Chondrocyte (in vitro differentiated cells): ENCODE data around the gene THBS2. TPM values are rescaled to one million over a fixed set of nuclear protein-coding genes. Genes with fewer than 3 reads are reported as not detected.

Experiments
- DNase-seq: peaks from one replicate; pipeline ENCODE4 v3.0.0; 2021; ENCODE audit warnings: mixed read lengths, low spot score
- H3K27ac Mint-ChIP-seq: one replicate; pipeline ENCODE4 v1.8.0; 2021; ENCODE audit warnings: mild to moderate bottlenecking, moderate library complexity, mixed read lengths; ENCODE audit not compliant: unreplicated experiment
- H3K27me3 Mint-ChIP-seq: 2 replicates; pipeline ENCODE4 v1.8.0; 2021; ENCODE audit warnings: low read depth, mixed read lengths
- H3K36me3 Mint-ChIP-seq: 2 replicates; pipeline ENCODE4 v1.8.0; 2021; ENCODE audit warnings: low read depth, mixed read lengths
- H3K4me1 Mint-ChIP-seq: 2 replicates; pipeline ENCODE4 v1.8.0; 2021; ENCODE audit warnings: low read depth, mild to moderate bottlenecking, mixed read lengths
- H3K4me3 Mint-ChIP-seq: one replicate; pipeline ENCODE4 v1.8.0; 2021; ENCODE audit warnings: mild to moderate bottlenecking, moderate library complexity, mixed read lengths; ENCODE audit not compliant: unreplicated experiment
- H3K9me3 Mint-ChIP-seq: 2 replicates; pipeline ENCODE4 v1.8.0; 2021; ENCODE audit warnings: low read depth, mixed read lengths
- total RNA-seq: library from RNA; stranded (reverse); gene quantifications from 3 replicates; pipeline ENCODE4 v1.2.1, GENCODE V29; 2021
- TF ChIP-seq, protein P1 (sequence below): fragments of 200-600 bp; sonication (generic); IDR thresholded peaks from 2 replicates; pipeline ENCODE4 v1.5.0; 2021; ENCODE audit warnings: antibody characterized with exemption, mild to moderate bottlenecking, moderate library complexity

THBS2 gene
- total RNA-seq, 1 donor from 2014 or later, result 1,285 TPM

DNA sequence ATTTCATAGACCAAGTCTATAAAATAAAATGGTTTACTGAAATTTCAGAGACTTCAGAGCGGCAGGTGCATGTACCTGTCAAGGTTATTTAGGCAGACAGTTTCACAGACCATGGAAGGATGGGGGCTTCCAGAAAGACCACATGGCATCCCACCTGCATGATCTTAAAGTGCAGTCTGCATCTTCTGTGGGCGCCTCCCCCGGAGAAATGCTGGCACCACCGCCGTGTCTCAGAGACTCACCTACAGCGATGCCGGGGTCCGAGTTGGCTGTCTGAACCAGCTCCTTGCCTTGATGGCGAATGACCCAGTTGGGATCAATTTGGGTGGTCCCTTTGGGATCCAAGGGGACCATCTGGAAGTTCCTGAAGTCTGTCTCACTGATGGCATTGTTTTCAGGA lies 30.6 kb downstream of the THBS2 start:
- TF ChIP-seq, protein P1, sequence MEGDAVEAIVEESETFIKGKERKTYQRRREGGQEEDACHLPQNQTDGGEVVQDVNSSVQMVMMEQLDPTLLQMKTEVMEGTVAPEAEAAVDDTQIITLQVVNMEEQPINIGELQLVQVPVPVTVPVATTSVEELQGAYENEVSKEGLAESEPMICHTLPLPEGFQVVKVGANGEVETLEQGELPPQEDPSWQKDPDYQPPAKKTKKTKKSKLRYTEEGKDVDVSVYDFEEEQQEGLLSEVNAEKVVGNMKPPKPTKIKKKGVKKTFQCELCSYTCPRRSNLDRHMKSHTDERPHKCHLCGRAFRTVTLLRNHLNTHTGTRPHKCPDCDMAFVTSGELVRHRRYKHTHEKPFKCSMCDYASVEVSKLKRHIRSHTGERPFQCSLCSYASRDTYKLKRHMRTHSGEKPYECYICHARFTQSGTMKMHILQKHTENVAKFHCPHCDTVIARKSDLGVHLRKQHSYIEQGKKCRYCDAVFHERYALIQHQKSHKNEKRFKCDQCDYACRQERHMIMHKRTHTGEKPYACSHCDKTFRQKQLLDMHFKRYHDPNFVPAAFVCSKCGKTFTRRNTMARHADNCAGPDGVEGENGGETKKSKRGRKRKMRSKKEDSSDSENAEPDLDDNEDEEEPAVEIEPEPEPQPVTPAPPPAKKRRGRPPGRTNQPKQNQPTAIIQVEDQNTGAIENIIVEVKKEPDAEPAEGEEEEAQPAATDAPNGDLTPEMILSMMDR, result no peak
- no peak overlapping the region for H3K27ac Mint-ChIP-seq
- H3K9me3 Mint-ChIP-seq, result peaks cover 2% of the 10 kb centered on the region
- no peaks in the 10 kb centered on the region for H3K27me3 Mint-ChIP-seq
- H3K36me3 Mint-ChIP-seq, result peaks cover 88% of the 10 kb centered on the region
- peaks cover 18% of the 10 kb centered on the region for H3K4me1 Mint-ChIP-seq
- no peak for DNase-seq
- no peak overlapping the region for H3K4me3 Mint-ChIP-seq

- Mint-ChIP-seq H3K4me3 (no peak overlapping the region), H3K27ac (no peak overlapping the region), H3K27me3 (no peaks in the 10 kb centered on the region), H3K4me1 (peaks cover 19% of the 10 kb centered on the region), H3K36me3 (peaks cover 90% of the 10 kb centered on the region), H3K9me3 (peaks cover 2% of the 10 kb centered on the region)
- no peak for DNase-seq
- TF ChIP-seq, protein P1, result no peak
These were observed 31.5 kb downstream of the THBS2 start for GRCh38 chr6:169222126-169222525.

DNA sequence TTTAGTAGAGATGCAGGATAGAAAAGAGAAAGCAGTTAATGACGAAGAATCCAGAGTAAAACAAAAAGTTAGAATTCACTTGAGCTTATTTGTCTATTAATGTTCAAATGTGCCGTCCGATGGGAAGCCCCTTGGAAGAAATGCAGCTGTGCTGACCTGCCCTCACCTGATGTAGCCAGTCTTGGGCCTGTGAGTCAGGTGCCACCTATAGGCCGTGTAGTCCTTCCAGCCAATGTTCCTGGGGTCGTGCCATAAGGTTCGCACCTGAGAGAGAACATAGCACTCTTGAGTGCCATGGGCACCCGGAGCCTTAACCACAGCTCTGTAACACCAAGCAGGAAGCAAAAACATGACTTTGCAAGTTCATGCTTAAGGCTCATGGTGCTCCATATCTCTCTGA lies 32.4 kb downstream of the THBS2 start:
- Mint-ChIP-seq H3K36me3 (peaks cover 88% of the 10 kb centered on the region), H3K27me3 (no peaks in the 10 kb centered on the region), H3K9me3 (peaks cover 2% of the 10 kb centered on the region), H3K27ac (peak overlapping the region; percentile 61), H3K4me1 (peaks cover 25% of the 10 kb centered on the region), H3K4me3 (no peak overlapping the region)
- DNase-seq, result no peak
- TF ChIP-seq, protein P1, result peak; percentile 33

DNA sequence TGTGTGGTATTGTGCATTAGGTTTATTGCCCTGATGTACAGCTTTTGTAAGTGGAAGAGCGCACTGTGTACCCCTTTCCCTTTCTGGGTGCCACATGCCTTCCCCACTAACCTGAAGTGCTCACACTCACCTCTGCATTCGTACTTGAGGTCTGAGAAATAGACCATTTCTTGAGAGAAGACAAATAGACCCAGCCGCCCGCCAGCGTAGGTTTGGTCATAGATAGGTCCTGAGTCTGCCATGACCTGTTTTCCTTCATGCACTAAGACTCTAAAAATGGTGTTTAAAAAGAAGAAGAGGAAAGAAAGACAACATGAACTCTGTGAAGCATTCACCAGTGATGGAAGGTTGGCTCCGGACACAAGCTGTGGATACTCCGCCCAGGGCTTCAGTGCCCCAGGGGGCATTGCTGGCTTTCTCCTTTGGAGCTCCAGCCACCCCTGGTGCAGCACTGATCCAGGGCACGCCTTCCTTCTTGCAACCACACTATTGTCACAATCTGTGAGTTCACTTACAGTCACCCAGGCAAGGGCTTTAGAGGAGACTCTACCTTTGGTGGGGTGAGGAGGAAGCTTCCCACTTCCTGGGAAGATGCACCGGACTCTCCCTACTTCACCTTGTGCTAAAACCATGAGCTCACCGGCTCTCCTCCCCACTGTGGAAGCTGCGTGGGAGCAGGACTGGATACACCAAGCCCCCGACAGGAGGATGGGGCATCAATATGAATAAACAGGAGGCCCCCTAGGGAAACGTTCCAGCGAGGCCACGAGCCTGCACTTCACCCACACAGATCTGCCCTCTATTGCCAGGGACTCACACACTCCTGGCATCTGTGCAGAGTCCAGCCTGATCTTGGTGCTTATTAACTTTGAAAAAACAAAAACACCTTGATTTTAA lies 33.3 kb downstream of the THBS2 start:
- peaks cover 2% of the 10 kb centered on the region for H3K9me3 Mint-ChIP-seq
- TF ChIP-seq, protein P1, result no peak
- DNase-seq, result no peak
- no peak overlapping the region for H3K4me3 Mint-ChIP-seq
- peaks cover 87% of the 10 kb centered on the region for H3K36me3 Mint-ChIP-seq
- peaks cover 29% of the 10 kb centered on the region for H3K4me1 Mint-ChIP-seq
- no peaks in the 10 kb centered on the region for H3K27me3 Mint-ChIP-seq
- H3K27ac Mint-ChIP-seq, result peak overlapping the region; percentile 36

- Mint-ChIP-seq H3K36me3 (peaks cover 74% of the 10 kb centered on the region), H3K27ac (no peak overlapping the region)
These were observed 35.7 kb downstream of the THBS2 start for GRCh38 chr6:169217972-169218371.

More at GRCh38 chr6:169217972-169218371, 35.7 kb downstream of the THBS2 start:
- Mint-ChIP-seq H3K9me3 (peaks cover 2% of the 10 kb centered on the region), H3K4me3 (no peak overlapping the region), H3K27me3 (no peaks in the 10 kb centered on the region), H3K4me1 (peaks cover 34% of the 10 kb centered on the region)
- TF ChIP-seq, protein P1, result no peak
- no peak for DNase-seq
